Smooth muscle cell of the brain vasculature (primary cell): Measurements from ENCODE around the gene PPP4R1.
"Not testable (repeated sequence)": the region's sequence is repeated elsewhere in the genome, so short reads cannot be mapped to it uniquely, and the experiment has no call there.

ENCODE experiments used
- DNase-seq: peaks from one replicate; pipeline ENCODE4 v3.0.0-alpha.2; 2012; ENCODE audit warnings: low read depth, low spot score

The PPP4R1 gene, protein sequence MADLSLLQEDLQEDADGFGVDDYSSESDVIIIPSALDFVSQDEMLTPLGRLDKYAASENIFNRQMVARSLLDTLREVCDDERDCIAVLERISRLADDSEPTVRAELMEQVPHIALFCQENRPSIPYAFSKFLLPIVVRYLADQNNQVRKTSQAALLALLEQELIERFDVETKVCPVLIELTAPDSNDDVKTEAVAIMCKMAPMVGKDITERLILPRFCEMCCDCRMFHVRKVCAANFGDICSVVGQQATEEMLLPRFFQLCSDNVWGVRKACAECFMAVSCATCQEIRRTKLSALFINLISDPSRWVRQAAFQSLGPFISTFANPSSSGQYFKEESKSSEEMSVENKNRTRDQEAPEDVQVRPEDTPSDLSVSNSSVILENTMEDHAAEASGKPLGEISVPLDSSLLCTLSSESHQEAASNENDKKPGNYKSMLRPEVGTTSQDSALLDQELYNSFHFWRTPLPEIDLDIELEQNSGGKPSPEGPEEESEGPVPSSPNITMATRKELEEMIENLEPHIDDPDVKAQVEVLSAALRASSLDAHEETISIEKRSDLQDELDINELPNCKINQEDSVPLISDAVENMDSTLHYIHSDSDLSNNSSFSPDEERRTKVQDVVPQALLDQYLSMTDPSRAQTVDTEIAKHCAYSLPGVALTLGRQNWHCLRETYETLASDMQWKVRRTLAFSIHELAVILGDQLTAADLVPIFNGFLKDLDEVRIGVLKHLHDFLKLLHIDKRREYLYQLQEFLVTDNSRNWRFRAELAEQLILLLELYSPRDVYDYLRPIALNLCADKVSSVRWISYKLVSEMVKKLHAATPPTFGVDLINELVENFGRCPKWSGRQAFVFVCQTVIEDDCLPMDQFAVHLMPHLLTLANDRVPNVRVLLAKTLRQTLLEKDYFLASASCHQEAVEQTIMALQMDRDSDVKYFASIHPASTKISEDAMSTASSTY

DNA sequence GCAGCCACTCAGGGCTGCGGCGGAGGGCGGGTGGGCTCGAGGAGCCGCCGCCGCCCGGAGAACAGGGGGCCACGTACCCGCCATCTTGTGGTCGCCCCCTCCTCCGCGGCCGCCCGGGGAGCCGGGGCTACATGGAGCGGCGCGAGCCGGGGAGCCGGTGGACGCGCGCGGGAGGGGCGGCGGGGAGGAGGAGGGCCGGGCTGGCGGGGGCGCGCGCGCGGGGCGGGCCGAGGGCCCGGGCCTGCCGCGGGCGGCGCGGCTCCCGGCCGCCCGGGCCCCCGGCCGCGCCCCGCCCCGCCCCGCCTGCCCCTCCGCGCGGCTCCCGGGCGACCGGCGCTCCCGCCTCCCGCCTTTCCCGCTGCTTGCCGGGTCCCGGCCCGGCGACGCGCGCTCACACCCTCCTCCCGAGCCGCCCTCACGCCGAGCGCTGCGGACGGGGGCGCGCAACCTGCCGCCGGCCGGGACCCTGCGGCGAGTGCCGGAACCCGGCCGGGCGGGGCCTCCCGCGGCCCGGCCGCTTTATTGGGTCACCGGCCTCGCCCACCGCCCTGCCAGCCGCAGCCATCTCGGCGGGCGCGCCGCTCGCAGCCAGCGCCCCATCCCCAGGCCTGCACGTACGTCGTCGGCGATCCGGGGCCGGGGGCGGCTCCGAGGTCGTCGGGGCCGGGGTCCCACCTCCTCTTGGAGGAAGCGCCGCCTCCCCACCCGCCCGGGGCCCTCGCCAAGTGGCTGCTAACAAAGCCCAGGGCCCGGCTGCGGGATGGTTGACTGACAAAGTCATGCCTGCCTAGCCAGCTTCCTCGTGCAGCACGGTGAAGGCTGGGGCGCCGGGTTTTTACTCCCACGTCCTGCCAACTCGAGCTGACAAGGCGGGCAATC is at the start of gene PPP4R1:
Gene PPP4R1 (minus strand): TSS at position 159 of the 879 bp plus-strand sequence. CDS start 75 bp downstream, at position 84.
- DNase-seq = no peak

DNA sequence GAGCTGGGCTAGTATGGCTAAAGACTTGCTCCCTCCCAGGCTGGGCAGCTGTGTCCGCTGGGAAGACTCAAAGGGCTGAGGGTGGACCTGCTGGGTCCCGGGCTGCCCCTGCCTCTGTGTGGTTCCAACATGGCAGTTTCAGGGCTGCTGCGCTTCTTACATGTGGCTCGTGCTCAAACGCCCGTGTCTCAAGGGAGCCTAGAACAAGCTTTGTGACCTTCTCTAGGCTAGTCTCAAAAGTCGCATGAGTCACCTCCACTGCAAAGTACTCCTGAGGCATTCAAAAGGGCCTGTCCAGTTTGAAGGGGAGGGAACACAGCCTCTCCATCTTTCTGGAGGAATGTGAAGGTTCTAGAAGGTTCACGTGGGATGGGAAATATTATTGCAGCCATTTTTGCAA is 49.0 kb upstream of the PPP4R1 start:
- DNase-seq = no peak

DNA sequence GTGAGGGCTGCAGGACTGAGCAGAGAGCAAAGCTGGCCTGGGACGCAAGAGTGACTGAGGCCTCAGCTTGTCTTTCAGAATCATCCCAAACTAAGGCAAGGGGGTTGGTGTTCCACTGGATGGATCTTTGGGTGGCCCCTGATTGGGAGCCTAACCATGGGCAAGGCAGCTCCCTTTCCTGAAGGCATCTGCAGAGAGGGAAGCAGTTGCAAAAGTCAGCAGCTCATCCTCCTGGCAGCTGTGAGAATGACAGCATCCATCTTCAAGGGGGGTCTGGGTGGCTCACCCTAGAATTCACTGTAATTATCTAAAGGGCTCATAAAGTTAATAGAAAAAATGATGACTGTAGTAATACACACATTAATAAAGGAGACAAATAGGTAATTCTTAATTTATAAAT is 47.2 kb upstream of the PPP4R1 start:
- DNase-seq = no peak

DNA sequence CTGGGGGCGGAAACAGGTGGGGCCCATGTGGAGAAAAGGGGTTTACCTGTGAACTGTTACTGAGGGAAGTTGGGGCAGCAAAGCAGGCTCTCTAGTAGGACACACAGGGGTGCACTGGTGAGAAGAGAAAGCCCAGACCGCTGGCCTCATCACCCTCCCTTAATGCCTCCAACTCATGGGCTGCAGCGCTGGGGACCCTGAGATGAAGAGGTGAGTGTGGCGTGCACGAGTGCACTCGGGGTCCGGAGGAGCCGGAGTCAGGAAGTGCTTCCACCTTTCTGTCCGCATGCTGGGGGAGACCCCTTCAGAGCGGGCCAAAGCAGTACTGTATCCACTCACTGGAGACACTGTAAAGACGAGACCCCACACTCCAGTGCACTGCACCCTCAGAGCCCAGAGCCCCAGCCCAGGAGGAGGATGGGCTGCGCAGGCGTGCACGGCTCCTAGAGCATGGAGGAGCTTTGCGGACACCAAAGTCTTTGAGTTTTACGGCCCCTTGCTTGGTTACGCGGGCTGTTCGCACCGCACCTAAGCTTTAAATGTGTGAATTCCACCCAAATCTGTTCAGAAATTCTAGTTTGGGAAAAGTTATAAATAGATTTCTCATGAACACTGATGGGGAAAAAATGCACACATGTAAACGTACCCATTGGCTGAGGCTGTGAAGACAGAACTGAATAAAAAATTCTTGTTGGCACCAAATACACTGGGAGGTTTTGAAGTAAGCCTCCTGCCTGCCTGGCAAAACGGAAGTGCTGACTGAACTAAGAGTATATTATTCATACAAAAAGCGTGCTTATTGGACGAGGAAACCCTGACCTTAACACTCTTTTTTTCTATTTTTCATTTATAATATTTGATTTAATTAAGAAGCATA is 45.4 kb upstream of the PPP4R1 start:
- DNase-seq = no peak

DNA sequence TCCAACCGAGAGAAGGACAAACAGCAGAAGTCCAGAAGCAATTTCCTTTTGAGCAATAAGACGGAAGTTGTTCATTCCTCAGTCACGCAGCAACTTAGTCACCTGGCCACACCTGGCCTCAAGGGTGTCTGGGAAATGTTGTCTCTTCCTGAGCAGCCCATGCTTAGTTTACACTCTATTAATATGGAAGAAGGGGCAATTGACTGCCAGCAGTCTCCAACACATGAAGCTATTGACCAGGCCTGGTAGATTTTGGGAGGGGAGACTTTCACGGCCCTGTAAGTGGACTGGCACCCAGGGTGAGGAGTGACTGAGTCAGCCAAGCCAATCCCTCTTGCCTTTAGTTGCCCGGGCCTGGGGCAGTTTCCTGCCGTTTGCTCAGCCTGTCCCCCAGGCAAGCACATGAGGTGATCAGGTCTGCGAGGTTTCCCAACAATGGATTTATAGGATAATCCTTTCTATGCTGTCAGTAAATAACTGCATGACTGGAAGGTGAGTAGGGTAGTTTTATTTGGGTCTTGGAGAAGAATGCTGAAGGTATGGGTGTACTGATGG is 43.8 kb upstream of the PPP4R1 start:
- DNase-seq = no peak

DNA sequence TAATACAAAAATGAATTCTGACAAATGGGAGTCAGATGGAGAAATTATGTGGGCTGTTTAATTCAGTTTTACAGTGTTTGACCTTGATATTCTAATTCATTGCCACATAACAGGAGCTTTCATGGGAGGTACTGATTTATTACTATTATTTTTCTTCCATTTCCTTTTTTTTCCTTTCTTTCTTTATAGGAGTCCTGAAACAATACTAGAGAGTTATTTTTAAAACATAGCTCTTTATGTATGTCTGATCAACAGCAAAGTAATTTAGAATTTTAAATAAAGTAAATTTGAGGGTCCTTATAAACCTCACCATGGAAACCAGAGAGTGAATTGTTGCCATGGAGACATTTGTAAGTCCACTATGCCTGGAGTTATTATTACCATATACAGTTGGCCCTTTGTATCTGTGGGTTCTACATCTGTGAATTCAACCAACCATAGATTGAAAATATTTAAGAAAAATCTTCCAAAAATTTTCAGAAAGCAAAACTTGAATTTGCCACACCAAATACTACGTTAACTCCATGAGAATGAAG is 40.9 kb upstream of the PPP4R1 start:
- DNase-seq = no peak

DNA sequence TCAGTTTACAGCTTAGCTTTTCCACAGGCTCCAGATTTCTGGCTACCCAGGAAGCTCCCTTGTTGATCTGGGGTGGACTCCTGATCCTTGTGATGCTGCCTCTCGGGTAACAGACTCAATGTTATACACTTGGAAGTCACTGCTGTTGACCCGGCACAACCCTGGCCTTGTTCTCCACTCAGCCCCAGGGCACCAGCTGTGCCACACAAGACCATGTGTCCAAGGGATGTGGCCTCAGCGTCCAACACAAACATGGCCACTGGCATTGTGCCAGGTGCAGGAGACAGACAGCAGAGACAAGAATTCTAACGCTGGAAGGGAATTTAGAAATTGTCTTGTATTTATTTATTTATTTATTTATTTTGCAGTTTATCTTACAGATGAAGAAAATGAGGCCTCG is 39.0 kb upstream of the PPP4R1 start:
- DNase-seq = peak; percentile 46

DNA sequence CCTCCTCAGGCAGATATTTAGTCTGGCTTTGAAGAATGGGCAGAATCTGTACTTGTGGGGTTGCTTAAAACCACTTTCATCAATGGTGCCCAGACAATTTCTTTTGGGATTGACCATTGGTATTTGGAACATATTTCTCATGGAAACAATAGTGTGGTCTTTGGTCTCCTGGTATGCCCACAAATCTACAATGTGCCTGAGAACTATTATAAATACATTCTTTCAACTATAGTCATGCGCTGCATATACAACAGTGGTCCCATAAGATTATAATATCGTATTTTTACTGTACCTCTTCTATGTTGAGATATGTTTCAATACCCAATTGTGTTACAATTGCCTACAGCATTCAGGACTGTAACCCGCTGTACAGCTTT is 34.8 kb upstream of the PPP4R1 start:
- DNase-seq = no peak

DNA sequence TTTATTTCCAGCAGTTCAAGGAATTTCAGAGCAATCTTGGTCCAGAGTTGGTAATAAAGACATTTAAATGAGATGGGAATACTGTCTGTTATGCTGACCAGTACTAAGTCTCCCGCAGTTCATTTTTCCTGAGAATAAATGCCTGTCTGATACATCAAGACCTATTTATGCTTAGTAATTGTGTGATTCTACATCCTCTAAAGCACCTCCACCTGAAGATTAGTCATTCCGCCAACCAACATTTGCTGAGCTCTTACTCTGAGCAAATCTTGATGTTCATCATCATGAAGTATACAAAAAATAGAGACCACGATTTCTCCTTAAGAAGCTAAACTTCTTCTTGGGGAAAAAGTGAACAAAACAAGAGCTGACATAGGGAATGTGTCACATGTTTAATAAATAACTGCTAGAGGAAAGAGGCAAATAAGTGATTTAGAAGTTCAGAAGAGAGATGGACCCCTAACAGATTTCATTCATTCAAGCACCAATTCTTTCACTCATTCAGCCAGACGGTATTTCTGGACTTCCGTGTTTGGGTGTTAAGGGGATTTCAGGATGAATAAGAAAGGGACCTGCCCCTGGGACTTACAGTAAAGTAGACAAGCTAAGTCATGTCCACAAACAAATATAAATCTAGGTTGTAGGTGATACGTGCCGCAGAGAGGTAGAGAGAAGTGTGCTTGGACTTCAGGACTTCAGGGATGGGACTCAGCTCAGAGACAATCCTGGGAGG is 34.2 kb upstream of the PPP4R1 start:
- no peak for DNase-seq

DNA sequence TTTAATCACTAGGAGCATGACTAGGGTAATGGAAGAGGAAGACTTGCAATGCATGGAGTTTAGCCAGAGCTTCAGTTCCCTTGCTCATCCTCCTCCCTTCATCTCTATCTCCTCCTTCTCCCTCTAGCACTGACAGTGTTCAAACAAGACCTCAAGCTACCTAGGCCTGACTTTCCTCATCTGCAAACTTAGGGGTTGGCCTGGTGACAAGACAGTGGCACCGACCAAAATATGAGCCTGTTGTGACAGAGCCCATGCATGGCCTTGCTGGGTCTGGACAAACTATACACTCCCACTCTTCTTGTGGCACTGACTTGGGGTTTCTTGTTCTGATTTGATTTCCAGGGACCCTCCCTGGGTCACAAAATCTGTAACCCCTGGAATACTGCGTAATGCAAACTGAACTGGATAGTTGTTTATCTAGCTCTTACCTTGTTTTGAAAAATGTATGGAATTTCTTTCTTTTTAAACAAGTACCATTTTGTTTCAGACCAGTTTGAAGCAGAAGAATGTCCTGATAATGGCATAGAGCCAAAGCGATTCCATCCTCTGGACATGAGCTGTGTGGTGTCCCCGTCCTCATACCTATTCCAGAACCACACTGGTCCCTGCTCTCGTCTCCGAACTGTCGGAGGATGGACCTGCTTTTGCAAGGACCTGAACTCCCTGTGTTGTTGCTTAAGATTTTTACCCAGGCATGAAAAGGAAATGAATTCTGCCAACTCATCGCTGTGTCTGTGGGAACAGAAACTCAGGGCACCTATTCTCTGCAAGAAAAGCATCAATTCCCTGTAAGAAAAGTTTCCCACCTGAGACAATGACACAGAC is 33.4 kb upstream of the PPP4R1 start:
- no peak for DNase-seq

DNA sequence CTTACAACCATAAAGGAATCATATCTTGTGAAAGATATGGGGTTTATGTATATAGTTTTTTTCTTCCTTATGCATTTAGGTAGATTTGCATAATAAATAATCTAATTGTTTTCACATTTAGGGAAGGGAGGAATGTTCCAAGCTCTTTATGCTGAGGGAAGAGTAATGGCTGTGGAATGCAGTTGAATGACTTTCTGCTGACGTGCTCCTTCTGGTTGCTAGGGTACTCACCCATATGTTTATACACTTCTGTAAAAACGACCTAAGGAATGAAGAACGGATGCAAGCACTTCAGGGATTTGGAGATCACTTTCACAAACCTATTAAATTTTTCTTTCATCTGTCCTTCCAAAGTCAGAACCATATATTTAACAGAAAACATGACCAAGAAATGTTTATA is 29.2 kb upstream of the PPP4R1 start:
- peak; percentile 73 for DNase-seq

DNA sequence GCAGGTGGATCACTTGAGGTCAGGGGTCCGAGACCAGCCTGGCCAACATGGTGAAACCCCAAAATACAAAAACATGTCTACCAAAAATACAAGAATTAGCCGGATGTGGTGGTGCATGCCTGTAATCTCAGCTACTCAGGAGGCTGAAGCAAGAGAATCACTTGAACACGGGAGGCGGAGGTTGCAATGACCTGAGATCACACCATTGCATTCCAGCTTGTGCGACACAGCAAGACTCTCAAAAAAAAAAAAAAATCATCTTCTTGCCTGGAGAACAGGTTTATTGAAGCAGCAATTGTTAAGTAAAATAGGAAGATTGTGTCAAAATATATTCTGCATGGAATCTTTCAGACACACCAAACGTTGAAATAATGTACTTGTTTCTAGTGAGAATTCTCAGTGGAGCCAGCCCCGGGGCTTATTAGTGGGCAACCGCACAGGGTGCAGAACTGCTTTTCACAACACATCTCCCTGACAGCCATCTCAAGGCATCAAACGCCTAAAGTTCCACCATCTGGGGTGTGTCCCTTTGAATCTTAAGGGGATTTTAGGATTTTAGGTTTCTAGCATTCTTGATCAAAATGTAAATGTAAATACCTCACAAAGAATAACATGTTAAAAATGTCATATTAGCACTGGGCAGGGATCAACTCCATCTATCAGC is 28.6 kb upstream of the PPP4R1 start:
- DNase-seq = no peak

DNA sequence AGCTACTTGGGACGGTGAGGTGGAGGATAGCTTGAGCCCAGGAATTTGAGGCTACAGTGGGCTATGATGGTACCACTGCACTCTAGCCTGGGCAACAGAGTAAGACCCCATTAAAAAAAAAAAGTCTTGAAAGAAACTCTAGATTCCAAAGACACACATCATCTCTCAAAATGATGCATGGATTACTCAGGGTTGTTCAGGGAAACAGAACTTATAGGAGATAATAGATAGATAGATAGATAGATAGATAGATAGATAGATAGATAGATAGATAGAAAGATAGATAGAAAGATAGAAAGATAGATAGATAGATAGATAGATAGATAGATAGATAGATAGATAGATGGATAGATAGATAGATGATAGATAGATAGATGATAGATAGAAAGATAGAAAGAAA is 26.7 kb upstream of the PPP4R1 start:
- not testable (repeated sequence) for DNase-seq

DNA sequence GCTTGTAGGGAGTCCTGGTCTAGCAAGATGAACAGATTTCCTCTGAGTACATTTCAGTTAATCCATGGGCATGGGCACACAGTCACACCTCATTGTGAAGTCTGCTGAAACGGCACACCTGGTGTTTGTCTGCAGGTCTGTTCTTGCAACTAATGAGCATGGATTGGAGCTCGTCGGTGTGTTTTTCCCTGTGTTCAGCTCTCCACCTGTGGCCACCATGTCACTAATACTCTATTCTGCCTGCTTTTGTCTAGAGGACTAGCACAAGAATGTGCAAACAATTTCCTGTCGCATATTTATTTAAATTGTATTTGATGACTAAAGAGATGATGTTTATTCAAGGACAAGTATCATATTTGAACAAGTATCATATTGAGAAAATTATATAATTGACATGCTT is 24.5 kb upstream of the PPP4R1 start:
- no peak for DNase-seq

DNA sequence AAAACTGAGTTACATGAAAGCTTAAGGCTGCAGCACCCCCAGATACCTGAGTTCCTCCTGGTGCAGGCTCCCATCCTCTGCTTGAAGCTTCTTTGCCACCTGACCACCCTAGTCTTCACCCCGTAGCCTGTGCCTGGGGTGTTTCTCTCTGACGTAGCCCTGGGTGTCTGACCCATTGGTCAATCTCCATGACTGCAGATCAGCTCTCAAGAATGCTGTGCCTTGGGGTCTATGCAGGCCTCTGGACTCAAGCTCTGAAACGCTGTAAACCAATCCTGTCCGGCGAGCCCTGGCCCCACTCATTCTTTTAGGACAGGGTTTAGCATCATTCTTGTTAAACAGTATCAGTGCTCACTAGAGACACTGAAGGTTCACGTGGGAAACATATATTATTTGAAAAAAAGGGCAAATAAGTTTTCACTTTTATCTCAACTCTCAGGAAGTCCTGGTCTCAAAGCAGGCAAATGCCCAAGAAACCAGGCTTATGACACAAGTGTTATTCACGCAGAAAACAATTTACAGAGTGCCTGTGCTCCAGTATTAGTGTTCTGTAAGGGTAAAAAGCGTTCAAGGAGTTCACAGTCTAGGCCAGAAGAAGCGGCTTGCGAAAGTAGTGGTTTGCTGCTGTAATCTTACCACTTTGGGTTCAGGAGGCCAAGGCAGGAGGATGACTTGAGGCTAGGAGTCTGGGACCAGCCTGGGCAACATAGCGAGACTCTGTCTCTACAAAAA is 22.8 kb upstream of the PPP4R1 start:
- no peak for DNase-seq

DNA sequence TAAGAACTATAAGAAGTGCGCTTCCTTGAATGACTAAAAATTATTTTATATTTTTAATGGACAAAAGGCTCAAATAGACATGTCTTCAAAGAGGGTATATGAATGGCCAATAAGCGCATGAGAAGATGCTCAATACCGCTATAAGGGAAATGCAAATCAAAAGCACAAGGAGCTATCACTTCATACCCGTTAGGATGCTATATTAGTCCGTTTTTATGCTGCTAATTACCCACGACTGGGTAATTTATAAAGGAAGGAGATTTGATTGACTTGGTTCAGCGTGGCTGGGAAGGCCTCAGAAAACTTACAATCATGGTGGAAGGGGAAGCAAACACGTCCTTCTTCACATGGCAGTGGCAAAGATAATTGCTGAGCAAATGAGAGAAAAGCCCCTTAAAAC is 20.5 kb upstream of the PPP4R1 start:
- no peak for DNase-seq

DNA sequence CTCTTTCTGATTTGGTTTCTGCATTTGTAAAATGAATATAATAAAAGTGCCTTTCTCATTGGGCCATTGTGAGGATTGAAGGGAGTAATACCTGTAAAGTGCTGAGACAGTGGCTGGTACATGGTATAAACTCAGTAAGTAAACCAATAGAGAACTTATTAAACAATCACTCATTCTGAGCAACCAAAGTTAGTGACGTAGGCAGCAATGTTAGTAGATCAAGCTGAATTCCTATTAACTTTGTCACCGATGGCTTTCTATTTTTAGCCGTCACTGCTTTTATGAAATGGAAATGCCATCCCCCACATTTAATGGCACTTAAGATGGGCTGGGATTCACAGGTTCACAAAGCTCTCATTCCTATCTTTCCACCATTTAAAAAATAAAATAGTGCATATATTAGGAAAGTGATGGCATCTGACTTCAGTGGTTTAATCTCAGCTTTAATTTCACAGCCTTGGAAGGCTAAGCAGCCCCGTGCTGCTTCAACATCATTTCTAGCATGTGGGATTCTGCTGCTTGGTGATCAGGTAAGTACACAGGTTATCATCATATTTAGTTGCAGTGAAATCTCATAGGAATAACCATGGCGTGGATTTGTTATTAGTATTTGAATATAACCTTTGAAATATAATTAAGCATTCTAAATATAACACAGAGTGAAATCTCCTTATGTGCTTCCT is 17.6 kb upstream of the PPP4R1 start:
- no peak for DNase-seq
